ENCODE measurements around the gene DEPDC5.

DNA sequence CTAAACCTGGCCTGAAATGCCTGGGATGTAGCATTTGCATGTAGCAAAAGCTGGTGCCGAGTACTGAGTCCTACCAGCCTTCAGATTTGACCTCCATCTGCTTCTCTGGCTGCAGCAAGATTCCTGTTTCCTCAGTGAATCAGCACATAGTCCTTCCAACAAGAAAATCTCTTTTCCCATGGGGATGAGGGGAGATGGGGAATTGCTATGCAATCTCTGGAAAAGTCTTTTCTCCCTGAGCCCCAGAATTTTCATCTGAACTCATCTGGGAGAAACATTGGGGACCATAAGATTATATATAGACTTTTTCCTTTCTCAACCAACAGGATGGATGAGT lies 158.6 kb downstream of the DEPDC5 start:
- no peak for TF ChIP-seq POLR2AphosphoS5 (IDR thresholded peaks at IDR 0.05; ENCODE audit: insufficient read depth in 1 of 2, low read depth in 1 of 2)
- TF ChIP-seq, protein P1, sequence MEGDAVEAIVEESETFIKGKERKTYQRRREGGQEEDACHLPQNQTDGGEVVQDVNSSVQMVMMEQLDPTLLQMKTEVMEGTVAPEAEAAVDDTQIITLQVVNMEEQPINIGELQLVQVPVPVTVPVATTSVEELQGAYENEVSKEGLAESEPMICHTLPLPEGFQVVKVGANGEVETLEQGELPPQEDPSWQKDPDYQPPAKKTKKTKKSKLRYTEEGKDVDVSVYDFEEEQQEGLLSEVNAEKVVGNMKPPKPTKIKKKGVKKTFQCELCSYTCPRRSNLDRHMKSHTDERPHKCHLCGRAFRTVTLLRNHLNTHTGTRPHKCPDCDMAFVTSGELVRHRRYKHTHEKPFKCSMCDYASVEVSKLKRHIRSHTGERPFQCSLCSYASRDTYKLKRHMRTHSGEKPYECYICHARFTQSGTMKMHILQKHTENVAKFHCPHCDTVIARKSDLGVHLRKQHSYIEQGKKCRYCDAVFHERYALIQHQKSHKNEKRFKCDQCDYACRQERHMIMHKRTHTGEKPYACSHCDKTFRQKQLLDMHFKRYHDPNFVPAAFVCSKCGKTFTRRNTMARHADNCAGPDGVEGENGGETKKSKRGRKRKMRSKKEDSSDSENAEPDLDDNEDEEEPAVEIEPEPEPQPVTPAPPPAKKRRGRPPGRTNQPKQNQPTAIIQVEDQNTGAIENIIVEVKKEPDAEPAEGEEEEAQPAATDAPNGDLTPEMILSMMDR (IDR thresholded peaks at IDR 0.05) = no peak
- no peak for TF ChIP-seq POLR2A (IDR thresholded peaks at IDR 0.05)

All from vagina (tissue), 2 donors.